ENCODE results near the gene RFX2. TPM values are rescaled to one million over a fixed set of nuclear protein-coding genes. Genes with fewer than 3 reads are reported as not detected.
"Not testable (repeated sequence)": the region's sequence is repeated elsewhere in the genome, so short reads cannot be mapped to it uniquely, and the experiment has no call there.

RFX2 gene
- 7.2 TPM for total RNA-seq

DNA sequence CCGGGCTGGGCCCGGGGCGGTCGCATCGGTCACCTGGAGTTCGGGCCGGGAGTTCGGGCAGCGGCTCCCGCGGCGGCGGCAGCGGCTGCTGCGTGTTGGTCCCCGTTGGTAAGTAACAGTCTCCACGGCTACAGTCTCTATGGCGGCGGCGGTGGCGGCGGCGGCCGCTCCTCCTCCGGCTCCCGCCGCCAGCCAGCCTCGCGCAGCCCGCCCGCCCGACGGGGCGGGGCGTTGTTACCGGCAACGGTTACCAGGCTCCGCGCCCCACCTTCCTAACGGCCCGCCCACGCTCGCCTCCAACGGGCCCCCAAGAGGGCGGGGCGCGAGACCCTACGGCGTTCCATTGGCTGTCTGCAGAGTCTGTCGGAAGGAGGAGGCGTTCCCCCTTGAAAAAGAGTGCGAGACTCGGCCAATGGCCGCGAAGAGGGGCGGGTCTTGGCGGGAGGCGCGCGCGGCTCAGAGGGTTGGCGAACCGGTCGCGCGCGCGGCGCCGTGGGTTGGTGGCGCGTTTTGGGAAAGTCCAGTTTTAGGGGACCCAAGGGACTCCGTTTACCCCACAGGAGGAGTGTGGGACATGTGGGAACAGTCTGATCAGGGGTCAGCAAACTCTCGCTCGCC lies at the start of gene RFX2:
TSS of gene RFX2 (minus strand) at position 141 of the 618 bp plus-strand sequence. CDS start 63,004 bp downstream, outside the sequence.
- peak; percentile 99 for DNase-seq

GRCh38 chr19:6156033-6156432 lies 45.7 kb upstream of the RFX2 start:
- no peak for DNase-seq

DNA sequence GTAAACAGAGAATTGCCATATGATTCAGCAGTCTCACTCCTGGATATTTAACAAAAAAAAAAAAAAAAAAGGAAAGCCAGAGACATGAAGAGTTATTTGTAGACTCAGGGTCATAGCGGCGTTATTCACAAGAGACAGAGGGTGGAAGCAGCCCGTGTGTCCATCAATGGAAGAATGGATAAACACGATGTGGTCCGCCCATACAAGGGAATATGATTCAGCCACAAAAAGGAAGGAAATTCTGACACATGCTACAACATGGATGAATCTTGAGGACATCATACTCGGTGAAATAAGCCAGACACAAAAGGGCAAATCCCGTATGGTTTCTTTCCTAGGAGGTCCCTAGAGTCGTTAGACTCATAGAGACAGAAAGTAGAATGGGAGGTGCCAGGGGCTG lies 40.0 kb upstream of the RFX2 start:
- DNase-seq = no peak

- no peak for DNase-seq
These were observed 30.9 kb upstream of the RFX2 start for GRCh38 chr19:6141217-6141616.

DNA sequence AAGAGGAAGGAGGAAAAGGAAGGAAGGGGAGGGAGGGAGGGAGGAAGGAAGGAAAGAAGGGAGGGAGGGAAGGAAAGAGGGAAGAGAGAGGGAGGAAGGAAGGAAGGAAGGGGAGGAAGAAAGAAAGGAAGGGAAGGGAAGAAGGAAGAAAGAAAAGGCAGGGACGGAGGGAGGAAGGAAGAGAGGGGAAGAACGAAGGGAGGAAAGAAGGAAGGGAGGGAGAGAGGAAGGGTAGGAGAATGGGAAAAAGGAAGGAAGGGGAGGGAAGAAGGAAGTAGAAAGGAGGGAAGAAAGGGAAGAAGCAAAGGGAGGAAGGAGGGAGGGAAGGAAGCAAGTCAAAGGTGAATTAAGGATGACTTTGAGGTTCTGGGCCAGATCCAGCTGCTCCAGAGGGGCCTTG lies 28.2 kb upstream of the RFX2 start:
- DNase-seq = no peak

DNA sequence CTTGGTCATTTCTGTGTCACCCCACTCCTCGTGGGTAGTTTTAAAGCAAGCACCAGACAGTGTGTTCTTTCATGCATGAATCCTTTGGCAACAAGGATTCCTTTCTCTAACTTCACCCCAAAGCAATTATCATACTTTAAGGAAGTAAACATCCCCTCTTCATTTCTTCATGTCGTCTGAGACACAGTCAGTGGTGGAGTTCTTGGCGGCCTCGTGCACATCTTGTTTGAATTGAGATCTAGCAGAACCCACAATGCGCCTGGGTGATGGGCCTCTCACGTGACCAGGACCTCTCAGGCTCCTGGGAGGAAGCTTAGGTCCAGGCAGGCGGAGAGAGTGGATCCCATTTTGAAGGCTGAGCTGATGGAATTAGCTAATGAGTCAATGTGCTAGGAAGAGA lies 27.8 kb upstream of the RFX2 start:
- DNase-seq = no peak

DNA sequence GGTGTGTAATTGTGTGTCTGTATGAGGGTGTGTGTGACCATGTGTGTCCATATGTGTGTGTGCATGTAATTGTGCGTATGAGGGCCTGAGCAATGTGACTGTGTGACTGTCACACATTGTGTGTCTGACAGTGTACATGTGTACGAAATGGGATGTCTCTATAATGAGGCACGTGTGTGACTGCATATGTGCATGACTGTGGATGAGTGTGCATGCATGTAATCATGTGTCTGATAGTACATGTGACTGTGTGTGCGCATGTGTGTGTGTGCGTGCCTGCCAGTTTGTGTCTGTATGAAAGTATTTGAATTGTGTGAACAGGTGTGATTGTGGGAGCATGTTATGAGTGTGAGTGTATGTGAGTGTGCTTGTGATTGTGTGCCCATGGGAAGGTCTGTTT lies 22.9 kb upstream of the RFX2 start:
- DNase-seq = no peak

- no peak for DNase-seq
These were observed 22.2 kb upstream of the RFX2 start for GRCh38 chr19:6132482-6132881.

- DNase-seq = no peak
These were observed 17.5 kb upstream of the RFX2 start for GRCh38 chr19:6127716-6128335.

DNA sequence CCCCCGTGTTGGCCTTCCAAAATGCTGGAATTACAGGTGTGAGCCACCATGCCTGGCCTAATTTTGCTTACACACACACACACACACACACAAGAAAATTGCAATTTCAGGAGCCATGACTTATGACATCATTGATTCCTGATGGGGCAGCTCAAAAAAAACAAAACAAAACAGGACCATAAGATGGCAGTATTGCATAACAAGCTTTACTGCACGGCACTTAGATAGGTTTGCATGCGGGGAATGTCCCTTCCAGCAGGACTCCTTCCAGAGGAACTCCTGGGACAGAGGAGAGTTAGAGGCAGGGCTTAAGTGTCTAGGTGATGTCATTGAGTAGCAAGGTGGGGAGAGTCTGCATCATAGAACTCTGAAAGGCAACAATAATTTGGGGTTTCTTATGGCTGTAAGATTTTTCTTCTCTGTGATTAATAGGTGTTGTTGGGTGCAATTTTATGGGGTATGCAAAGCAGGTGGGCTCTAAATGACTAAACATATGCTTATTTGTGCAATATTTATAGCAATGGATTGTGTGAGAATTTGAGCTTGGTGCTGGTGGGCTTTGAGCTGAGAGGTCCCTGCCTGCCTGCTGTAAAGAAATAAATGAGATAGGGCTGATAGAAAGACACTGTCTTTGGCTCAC lies 16.2 kb upstream of the RFX2 start:
- no peak for DNase-seq

DNA sequence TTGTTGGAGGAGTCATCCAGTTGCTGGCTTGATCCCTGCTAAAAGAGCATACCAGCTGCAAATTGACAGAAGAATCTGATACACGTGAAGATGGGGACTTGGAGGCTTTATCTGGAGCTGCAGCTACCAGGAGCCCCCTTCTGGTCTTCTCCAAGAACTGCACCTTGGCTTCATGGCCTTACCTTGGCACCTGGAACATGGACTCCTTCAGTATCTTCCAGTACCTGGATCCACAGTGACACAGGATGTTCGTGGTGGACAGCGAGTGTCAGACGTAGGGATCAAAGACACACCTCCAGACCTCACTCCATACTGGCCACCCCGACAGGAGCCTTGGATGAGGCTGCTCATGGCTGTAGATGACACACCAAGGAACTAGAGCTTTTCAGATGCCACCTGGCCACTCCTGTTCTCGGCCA lies 15.3 kb upstream of the RFX2 start:
- no peak for DNase-seq

DNA sequence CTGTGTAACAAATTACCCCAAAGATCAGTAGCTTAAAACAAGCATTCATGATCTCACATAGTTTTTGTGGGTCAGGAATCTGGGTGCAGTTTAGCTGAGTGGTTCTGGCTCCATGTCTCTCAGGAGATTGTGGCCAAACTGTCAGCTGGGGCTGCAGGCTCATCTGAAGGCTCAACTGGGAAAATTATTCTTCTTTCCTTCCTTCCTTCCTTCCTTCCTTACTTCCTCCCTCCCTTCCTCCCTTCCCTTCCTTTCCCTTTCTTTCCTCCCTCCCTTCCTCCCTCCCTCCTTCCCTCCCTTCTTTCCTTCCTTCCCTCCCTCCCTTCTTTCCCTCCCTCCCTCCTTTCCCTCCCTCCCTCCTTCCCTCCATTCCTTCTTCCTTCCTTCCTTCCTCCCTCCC lies 8.7 kb upstream of the RFX2 start:
- no peak for DNase-seq

- no peak for DNase-seq
These were observed 7.7 kb upstream of the RFX2 start for GRCh38 chr19:6118043-6118442.

DNA sequence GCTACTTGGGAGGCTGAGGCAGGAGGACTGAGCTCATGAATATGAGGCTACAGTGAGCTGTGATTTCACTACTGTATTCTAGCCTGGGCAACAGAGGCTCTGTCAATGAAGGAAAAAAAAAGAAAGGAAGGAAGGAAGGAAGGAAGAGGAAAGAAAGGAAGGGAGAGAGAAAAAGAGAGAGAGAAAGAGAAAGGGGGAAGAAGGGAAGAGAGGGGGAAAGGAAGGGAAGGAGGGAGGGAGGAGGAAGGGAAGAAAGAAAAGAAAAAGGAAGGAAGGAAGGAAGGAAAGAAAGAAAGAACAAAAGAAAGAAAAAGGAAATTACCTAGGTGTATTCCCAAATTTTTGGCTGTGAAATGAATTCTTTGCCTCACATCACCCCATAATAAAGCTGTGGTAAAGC lies 7.2 kb upstream of the RFX2 start:
- DNase-seq = no peak

- no peak for DNase-seq
These were observed 6.6 kb upstream of the RFX2 start for GRCh38 chr19:6116749-6117430.

GRCh38 chr19:6115992-6116391 lies 5.7 kb upstream of the RFX2 start:
- DNase-seq = no peak

- DNase-seq = no peak
These were observed 3.4 kb upstream of the RFX2 start for GRCh38 chr19:6113616-6114188.

DNA sequence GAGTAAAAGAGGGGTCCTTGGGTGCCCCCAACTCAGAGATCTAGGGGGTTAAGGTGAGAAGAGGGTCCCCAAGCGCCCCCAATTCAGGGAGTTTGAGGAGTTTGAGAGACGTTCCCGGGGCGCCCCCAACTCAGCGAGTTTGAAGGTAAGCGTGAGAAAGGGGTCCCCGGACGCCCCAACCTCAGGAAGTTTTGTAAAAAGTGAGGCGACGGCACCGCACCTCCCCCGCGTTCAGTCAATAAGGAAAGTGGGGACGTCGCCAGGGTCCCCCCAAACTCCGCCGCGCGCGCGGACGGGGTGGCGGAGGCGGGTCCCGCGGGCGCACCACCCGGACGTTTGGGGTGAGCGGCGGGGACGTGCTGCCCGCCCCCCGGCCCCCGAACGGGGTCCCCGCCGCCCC lies 353 bp downstream of the RFX2 start:
- no peak for DNase-seq

- peak; percentile 36 for DNase-seq
These were observed 1.3 kb downstream of the RFX2 start for GRCh38 chr19:6108721-6109633.

DNA sequence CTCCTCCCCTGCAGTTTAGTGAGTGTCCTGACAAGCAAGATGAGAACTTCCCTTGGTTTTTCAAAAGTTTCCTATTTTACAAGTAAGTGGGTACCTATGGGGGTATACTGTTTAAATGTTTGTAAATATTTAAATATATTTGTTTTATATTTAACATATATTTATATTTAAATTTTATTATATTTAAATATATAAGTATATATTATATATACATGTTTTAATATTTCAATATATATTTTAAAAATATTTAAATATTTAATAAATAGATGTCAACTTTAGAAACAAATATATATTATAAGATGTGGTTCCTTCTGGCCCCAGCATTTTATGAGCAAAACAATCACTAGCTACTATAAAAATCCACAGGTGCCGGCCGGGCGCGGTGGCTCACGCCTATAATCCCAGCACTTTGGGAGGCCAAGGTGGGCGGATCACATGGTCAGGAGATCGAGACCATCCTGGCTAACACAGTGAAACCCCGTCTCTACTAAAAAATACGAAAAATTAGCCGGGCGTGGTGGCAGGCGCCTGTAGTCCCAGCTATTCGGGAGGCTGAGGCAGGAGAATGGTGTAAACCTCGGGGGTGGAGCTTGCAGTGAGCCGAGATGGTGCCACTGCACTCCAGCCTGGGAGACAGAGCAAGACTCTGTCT lies 3.5 kb downstream of the RFX2 start:
- not testable (repeated sequence) for DNase-seq

DNA sequence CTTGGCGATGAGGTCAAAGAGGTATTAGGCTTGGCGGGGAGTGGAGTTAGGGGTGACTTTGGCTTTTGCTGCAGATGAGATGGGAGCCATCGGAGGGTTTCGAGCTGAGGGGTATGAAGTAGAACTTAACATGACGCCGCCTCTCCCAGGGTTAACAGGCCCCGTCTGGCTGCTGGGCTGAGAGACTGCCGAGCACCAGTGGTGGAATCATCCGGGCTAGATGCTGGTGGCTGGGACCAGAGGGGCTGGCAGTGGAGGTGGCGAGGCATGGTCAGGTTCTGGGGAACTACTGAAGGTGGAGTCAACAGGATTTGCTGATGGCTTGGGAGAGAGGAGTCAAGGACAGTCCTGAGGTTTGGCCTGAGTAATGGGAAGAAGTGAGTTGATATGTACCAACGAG lies 4.9 kb downstream of the RFX2 start:
- DNase-seq = no peak

All from skin of body (tissue), 2 donors.